CD4-positive, alpha-beta T cell treated with Interleukin-2 at 100 ng/mL for 4 hours (primary cell): ENCODE results near the gene CAMK1G.

Source experiments
- DNase-seq: peaks from one replicate; pipeline ENCODE4 v3.0.0-alpha.2; 2020; ENCODE audit warnings: low spot score

CAMK1G gene

DNA sequence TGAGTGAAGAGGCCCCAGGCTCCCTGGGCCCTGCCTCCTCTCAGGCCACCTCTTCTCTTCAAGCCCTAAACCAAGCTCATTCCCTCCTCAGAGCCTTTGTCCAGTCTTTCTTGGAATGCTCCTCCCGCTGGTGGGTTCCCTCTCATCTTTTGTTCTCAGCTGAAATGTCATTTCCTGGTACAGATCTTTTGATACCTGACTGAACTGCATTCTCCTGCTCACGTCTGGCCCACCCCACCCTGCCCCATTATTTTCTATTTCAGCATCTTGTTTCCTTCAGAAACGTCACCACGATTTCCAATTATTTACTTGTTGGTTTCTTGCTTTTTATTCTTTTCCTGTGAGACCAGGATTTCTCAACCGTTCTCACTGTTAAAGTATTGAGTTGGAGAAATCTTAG lies 52.3 kb downstream of the CAMK1G start:
- DNase-seq, result no peak

DNA sequence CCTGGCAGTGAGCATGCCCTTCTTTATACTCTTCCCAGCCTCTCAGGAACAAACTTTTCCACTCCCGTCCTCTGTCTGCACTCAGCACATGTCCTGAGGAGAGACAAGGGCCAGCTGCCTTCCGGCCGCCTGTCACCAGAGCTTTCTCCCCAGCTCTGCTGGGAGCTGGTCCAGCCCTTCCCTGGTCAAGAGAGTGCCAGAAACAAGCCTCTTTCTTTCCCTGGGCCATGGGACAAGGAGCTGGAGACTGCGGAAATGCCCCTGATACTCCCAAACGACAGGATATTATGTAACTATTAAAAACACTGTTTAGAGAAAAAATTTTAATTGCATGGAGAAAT lies 58.3 kb downstream of the CAMK1G start:
- DNase-seq, result no peak

DNA sequence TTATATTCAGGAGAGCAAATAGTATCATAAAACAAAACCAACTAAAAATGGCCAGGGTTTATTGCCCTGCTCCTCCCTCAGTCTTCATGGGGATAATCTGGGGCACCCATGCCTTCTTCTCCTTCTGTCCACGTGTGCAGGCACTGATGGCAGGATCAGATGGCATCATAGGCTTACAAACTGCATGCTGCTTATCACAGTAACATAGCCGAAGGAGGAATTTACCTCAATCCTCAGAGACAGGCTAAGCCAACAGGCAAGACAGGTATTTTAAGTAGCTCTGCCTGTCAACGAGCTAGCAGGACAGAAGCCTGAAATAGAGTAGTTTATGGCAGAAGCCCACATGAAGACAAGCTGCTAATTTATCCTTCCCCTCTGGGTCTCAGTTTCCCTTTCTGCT lies 59.3 kb downstream of the CAMK1G start:
- DNase-seq, result no peak

DNA sequence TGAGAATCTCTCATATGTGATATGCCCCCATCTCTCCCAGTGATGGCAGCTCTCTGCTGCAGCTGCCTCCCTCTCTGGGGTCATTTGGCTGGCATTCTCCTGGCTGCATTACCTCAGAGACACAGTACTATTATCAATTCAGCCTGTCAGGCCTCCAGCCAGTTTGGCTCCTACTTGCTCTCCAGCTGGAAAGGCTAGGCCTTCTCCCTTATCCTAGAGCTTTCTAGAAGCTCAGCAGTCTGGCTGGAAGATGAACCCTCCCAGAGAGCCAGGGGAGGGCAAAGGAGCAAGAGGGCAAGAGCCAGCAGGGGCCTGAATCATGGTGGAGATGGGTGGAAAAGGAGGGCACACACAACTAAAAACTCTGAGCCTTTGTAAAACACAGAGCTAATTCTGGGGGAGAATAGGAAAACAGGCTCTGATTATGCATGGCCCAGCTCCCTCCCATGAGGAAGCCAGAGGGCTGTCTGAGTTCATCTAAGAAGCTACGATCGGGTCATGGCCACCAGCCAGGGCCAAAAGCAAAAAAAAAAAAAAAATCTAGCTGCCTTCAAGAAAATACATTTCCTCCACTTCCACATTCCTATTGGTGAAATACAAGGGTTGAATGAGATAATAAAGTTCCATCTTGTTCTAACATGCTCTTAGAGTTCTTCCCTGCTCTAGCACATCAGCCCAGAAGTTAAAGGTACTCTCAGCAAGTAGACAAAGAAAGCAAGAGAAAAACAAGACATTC lies 59.9 kb downstream of the CAMK1G start:
- no peak for DNase-seq

DNA sequence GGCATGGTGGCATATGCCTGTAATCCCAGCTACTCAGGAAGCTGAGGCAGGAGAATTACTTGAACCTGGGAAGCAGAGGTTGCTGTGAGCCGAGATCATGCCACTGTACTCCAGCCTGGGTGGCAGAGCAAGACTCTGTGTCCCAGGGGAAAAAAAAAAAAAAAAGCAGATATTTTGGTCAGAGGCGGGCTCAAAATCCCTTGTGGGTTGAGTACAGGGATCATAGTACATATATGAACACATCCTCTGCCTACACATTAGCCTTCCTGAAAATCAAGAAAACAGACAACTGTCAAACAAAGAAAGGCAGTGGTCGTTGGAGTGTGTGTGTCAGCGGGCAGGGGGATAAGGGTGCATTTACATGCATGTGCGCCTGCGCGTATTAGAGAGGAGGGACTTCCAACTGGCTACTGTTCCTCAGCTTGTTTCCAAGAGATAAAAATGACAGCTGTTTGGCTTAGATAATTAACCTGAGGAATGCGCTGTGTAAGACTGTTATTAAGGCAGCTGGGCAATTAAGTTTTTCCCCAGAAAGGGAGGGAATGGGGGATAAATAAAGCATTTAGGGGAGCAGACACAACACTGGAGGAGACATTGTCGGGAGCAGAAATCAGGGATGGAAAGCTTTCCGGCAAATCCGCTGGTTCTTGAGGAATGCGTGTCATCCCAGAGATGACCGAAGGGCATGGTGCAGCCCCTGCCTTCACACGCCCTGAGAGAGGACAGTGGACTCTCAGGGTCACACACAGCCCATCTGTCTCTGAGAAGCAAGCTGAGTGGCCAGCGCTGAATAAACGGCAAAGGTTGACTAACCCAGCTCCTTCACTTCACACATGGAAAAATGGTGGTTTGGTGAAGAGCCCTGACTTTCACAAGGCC lies 62.3 kb downstream of the CAMK1G start:
- no peak for DNase-seq

DNA sequence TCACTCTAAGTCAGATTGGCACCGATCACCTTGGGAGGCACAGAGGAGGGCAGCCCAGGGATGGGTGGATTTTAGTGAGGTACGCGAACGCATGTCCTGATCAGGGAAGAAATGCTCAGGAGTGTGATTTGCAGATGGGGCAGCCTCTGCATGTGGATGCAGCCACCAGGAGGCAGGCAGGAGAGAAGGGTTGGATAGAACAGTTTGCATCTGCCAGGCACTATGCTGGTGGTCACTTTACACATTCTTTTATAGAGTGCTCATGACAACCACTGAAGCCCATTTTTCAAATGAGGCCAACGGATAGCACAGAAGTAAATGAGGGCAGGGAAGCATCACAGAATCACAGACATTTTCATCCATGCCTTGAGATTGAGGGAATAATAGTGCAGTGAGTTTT lies 63.0 kb downstream of the CAMK1G start:
- no peak for DNase-seq

DNA sequence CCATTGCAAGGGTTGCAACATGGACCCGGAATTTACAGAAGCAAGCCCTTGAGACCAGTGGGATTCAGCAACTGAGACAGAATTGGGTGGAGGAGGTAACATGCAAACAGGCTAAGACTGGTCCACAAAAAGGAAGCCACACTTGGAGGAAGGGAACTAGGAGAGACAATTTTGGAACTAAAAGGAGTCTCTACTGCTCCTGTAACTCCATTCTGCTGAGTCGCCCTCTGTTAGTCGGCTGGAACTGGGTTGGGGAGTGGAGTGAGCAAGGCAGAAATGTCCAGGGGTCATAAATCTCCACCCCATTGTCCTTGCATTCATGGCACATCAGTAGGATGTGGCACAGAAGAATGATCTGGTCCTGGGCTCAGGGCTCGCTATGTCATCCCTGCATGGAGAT lies 63.6 kb downstream of the CAMK1G start:
- no peak for DNase-seq

DNA sequence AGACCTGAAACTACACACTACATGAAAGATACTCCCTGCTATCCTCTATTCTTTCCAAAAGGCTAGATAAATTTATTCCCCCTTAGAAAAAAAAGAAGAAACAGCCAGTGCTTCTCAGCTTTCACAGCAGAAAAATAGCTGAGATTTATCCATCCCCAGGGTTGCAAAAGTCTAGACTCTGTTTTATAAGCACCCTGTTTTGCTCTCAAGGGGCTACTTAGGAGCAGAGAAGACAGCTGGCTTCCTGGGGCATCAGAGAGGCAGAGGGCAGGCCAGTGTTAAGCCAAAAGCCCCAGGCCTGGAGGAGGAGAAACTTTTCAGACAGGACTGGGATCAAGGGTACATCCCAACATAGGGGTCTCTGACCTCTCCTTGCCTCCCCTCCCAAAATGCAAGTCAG lies 64.8 kb downstream of the CAMK1G start:
- no peak for DNase-seq

DNA sequence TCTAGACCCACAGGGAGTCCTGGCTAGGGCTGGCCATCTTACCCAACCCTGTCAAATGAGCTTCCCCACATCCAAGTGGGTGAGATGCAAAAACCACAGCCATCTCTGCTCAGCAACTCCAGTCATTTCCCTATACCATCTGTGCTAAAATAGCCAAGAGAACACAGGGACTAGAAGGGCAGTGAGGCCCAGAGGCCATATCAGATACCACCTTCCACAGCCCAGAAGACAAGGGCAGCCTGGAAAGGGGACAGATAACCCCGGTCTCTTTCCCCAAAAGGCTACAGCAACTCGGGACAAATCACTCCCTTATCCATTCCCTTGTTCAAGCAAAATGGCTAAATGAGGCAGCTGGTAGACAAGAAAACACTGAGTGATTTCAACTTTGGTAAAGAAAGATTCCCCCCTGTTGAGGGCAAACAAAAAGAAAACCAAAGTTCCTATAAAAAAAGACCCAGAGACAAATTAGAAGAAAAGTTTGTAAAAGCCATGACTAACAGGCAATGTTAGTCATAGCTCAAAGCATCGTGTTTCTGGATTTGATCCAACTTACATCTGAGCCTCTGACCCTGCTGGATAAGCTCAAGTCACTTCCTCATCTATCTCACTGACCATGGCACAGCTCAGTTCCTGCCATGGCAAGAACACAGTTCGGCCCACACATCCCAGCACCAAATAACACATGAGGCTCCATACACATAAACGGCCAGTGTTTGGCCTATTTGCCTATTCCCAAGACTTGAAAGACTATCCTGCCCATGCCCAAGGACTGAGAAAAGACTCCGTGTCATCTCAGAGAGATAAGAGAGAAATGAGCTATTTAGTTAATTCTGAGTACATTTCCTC lies 65.6 kb downstream of the CAMK1G start:
- peak; percentile 26 for DNase-seq

DNA sequence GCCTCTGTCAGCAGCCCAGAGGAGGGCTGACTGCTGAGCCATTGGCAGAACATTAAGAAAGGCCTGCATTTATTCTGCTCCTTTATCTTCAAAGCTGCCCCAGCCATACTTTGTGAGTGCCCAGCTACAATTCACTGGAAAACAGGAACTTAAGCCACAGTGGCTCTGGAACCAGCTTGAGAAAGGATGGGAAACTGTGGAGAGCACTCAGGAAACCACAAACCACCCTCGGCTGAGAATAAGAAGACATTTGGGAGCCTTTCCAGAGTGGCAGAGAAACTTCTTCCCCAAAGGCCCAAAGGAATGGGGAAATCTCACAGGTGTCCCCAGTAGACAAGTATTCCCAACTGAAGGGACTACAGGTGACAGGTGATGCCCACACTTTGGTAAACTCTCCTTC lies 66.9 kb downstream of the CAMK1G start:
- no peak for DNase-seq

DNA sequence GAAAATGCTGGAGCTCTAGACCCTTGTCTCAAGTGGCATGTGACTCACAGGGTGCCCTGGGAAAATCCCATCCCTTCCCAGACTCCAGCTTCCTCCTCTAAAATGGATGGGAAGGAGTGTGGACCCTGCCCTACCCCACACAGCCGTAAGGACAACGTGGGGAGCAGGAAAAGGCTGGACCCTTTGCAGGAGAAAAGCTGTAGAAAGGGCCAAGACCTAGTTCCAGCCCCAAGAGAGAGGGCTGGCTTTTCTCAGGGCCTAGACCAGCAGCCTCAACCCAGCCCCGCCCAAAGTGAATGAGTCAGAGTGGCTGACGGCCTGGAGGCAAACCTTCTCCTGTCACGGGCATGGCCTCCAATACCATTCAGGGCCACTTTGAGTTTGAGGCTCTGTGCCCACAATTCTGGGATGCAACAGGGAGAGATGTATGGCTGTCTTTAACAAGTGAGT lies 67.6 kb downstream of the CAMK1G start:
- DNase-seq, result peak; percentile 66

DNA sequence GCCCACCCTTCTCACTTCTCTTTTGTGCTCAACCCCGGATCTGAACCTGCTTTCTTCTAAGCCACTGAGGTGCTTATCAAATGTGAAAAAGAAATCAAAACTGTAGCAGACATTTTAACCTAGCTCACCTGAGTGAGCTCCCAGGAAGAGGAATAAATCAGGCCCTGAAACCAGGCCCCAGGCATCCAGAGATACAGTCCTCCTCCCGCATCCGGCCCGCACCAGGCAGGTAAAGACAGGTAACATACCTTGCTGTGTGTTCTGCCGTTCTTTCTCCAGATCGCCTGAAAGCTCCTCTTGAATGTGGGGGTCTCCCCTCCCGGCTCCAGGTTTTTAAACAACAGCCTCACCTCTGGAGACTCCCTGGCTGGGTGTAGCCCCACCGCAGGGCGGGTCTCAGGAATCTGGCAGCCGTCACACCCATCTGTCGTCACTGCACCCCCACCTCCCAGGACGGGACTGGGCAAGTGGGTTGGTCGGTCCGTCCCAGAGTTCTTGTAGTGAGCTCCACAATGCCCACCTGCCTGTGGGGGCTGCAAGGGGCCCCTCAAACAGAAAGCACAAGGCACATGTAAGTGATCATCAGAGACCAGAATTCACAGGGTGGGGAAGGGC lies 68.7 kb downstream of the CAMK1G start, which contains the start of gene LAMB3:
Gene LAMB3 (minus strand): TSS at position 305 of the 615 bp plus-strand sequence. CDS start 1,481 bp downstream, outside the sequence.
- DNase-seq, result no peak

DNA sequence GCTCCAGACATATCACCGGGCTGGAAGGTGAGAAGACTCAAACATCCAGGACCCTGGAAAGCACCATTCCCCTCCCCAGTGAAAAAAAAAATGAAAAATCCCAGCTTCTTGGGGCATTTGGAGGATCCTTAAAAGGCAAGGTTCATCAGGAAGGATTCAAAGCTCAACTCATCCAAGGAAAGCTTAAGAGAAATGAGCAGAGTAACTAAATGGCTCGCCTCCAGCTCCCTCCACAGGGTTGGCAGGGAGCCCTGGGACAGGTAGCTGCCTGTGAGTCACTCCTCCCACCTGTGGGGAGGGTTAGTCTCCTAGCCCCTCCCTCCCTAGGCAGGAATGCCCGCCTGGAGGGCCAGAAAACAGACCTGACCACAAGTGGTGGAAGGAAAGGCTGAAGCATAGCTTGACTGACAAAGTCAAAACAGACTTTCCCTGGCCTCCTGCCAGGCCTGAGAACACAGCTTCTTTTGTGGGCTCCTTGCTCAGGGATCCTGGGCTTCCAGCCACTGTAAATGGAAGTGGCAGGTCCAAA lies 69.4 kb downstream of the CAMK1G start:
- DNase-seq, result peak; percentile 38

DNA sequence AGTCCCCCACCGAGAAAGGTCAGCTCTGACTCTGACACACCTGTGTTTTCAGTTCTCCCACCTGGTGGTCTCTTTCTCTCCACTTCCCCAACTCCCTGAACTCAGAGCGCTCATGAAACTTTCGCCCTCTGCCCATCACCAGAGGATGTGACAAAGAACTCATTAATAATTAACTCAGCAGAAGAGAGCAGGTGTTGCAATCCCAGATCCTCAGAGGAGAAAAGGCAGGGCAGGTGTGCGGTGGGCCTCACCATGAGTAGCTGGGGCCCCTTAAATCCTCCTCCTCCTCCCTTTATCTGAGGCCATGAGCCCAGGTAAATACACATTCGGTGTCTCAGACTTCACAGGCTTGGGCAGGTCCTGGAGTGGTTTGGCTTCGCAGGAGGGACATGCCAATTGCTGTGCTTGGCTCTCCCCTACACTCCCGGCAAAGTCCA lies 70.4 kb downstream of the CAMK1G start:
- DNase-seq, result no peak

DNA sequence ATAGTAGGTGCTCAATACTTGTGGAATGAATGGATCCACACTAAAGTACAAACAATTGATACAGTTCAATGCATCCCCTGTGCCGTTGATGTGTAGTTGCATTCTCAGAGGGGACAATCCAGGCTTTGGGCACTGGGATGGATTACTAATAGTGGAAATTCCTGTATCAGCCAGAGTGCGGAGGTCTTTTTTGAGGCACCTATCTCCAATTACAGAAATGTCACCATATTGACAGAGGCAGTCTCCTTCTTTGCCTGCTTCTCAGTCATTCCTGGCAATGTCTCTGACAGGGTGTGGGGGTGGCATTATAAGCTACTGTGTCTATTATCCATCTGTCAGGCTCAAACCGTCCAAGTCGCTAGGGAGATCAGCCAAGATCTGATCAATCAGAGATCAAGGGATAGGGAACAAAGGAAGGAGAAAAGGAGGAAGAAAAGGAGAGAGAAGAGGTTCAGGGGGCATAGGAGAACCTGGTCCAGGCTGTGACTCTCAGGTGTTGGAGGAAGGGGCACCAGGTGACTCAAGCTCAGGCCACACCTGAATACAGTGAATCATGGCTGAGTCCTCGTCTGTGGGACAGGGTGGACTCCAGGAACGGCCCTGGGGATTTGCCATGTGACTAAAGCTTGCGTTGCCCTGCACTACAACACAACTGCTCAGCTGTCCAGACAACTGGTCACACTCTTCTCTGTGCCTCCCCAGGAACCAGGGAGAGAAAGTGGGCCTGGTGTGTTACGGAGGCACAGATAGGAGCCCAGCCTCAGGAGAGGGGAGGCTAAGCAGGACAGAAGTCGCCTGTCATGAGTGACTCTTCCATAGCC lies 72.1 kb downstream of the CAMK1G start:
- no peak for DNase-seq

DNA sequence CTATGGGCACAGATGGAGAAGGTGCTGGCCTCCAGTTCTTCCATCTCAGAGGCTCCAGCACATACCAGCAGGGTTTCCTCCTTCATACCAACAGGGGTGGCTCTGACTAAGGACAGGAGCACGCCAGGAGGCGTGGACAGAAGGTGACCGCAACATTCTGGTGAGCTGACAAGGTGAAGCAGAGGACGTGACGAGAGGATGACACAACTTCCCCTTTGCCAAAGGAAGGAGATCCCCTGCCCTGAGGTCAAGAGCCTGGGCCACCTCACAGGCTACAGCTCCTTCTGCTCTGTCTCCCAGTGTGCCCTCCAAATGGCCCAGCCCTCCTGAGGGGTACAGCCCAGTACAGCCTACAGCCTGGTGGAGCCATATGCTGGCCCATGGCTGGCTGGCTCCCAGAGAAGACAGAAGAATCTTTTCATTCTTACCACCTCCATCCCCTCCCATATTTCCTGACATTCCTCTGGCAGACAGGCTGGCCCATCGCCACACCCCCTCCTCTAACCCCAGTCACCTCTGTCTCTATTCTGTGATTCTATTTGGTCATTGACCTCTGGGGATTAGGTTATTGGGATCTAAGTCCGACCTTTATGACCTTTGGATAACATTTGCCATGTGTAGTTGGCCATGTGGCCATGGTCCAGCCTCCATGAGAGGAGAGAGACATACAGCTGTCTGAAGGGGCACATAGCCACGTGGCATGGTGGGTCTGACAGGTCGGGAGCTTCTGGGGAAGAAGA lies 73.8 kb downstream of the CAMK1G start:
- no peak for DNase-seq

DNA sequence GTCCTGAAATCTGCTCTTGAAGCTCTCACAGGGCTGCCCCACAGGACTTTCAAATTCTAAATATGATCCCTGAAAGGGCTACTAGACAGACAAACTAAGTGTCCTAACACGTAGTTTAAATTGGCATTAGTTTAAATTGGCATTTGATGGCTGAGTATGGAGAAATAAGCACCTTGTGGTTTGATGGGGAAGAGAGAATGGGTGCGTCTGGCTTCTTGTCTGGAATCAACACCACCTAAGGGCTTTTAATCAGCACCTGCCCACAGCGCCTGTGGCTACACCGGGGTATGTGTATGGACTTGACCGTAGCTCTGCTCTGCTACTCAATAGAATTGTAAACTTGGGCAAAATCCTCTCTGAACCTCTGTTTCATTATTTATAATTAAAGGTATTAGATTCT lies 74.4 kb downstream of the CAMK1G start:
- no peak for DNase-seq

DNA sequence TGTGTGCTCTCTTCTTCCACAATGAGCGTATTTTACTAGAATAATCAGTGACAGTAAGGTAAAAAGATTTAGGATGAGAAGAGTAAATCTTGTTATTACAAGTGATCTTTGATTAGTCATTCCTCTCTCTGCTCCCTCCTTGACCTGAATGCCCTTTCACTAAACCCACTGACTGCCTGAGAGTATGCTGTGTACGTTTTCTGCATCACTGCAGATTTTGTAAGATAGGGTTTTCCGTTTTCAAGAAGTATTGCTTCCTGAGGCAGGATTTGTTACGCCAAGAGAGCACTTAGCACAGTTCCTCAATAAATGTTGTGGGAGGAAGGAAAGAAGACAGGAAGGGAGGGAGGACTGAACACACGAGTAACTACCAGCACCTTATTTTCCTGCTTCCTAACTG lies 76.4 kb downstream of the CAMK1G start:
- DNase-seq, result peak; percentile 7

DNA sequence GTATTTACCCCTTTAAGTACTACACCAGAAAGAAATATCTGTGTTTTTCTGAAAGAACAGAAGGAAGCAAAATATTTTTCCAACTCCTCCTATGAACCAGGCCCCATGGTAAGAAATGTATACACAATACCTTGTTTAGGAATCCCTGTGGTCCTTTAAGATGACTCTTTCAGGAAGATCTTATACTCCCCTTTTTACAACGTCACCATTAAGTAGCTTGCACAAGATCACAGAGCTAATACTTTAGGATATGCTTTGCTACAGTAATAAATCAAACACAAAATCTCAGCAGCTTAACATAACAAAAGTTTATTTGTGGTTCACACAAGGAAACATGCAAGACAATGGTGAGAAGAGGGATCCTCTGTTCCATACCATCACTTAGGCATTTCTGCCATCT lies 77.6 kb downstream of the CAMK1G start:
- DNase-seq, result no peak

DNA sequence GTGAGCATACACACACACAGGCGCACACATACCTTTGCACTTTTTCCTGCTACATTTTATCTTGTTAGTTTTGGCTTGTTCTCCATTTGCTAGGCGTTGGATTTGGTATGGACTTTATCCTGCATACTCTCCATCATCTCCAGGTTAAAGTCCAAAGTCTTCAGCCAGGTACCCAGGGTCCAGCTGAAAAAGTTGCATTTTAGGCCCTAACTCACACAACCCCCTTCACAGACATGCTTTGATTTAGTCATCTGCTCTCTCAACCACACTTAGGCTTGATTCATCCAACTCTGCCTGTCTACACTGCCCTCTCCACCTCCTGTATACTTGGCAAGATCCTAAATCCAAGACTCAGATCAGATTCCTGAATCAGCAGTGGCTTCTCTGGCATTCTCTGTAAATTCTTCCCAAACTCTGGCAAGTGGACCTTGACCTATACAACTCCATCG lies 79.4 kb downstream of the CAMK1G start:
- no peak for DNase-seq
